Activated T-cell treated with anti-CD3 and anti-CD28 coated beads for 24 hours (primary cell): ENCODE measurements around the gene RPTOR.
A peak's percentile ranks its signal among the peaks of the same experiment; 100 is the strongest.

Experiments used
- DNase-seq: peaks from one replicate; pipeline ENCODE4 v3.0.0-alpha.2; 2020; ENCODE audit warnings: low read depth

RPTOR gene

GRCh38 chr17:80983545-80983944, 438.9 kb downstream of the RPTOR start:
- DNase-seq: no peak

GRCh38 chr17:80984749-80985148, 440.1 kb downstream of the RPTOR start:
- DNase-seq: no peak

- DNase-seq: no peak
These were observed 441.4 kb downstream of the RPTOR start for GRCh38 chr17:80986046-80986445.

- DNase-seq: no peak
These were observed 442.3 kb downstream of the RPTOR start for GRCh38 chr17:80986816-80987475.

GRCh38 chr17:80987941-80988461, 443.4 kb downstream of the RPTOR start:
- DNase-seq: no peak

- no peak for DNase-seq
These were observed 444.9 kb downstream of the RPTOR start for GRCh38 chr17:80989586-80989913.

GRCh38 chr17:80990921-80991644, 446.4 kb downstream of the RPTOR start:
- no peak for DNase-seq

GRCh38 chr17:80991645-80992076, 447.0 kb downstream of the RPTOR start, which contains the start of gene CHMP6:
Gene CHMP6, plus strand, starts transcription at chr17:80991841. Its CDS starts 78 bp downstream, at chr17:80991919.
- peak; percentile 59 for DNase-seq

GRCh38 chr17:80992077-80992947, 447.7 kb downstream of the RPTOR start:
- no peak for DNase-seq

- DNase-seq: no peak
These were observed 448.4 kb downstream of the RPTOR start for GRCh38 chr17:80992948-80993624.

GRCh38 chr17:80995131-80995530, 450.5 kb downstream of the RPTOR start:
- DNase-seq: no peak

- no peak for DNase-seq
These were observed 452.0 kb downstream of the RPTOR start for GRCh38 chr17:80996422-80997305.

GRCh38 chr17:80997424-80998117, 452.9 kb downstream of the RPTOR start:
- no peak for DNase-seq

GRCh38 chr17:80998118-80998747, 453.6 kb downstream of the RPTOR start:
- no peak for DNase-seq

GRCh38 chr17:80998748-80999535, 454.3 kb downstream of the RPTOR start:
- DNase-seq: no peak

- no peak for DNase-seq
These were observed 455.1 kb downstream of the RPTOR start for GRCh38 chr17:80999536-81000333.

GRCh38 chr17:81000334-81000630, 455.6 kb downstream of the RPTOR start:
- DNase-seq: no peak

- no peak for DNase-seq
These were observed 456.2 kb downstream of the RPTOR start for GRCh38 chr17:81000631-81001357.
